H9 (cell line): ENCODE data around the gene TTC28. TPM values are rescaled to one million over a fixed set of nuclear protein-coding genes. Genes with fewer than 3 reads are reported as not detected.

ENCODE experiments used
- DNase-seq: peaks from one replicate; pipeline ENCODE4 v3.0.0-alpha.2; 2017
- H2AFZ ChIP-seq: one replicate; pipeline ENCODE4 v1.6.1; 2013; ENCODE audit warnings: mild to moderate bottlenecking, low read length, control low read depth, moderate library complexity
- H2AK5ac ChIP-seq: 2 replicates; pipeline ENCODE4 v1.6.1; 2013; ENCODE audit warnings: low read length, control low read depth, mixed read lengths; ENCODE audit not compliant: insufficient read length
- H2BK120ac ChIP-seq: one replicate; pipeline ENCODE4 v1.6.1; 2013; ENCODE audit warnings: low read depth, mild to moderate bottlenecking, low read length, control low read depth, inconsistent platforms; ENCODE audit not compliant: poor library complexity, severe bottlenecking
- H2BK12ac ChIP-seq: 2 replicates; pipeline ENCODE4 v1.6.1; 2013; ENCODE audit warnings: low read length, control low read depth, mixed read lengths, low read depth; ENCODE audit not compliant: insufficient read length
- H2BK15ac ChIP-seq: 2 replicates; pipeline ENCODE4 v1.6.1; 2013; ENCODE audit warnings: low read depth, low read length, control low read depth
- H2BK20ac ChIP-seq: one replicate; pipeline ENCODE4 v1.6.1; 2013; ENCODE audit warnings: low read depth, mild to moderate bottlenecking, low read length, control low read depth, inconsistent platforms; ENCODE audit not compliant: poor library complexity, severe bottlenecking
- H2BK5ac ChIP-seq: 2 replicates; pipeline ENCODE4 v1.6.1; 2013; ENCODE audit warnings: low read length, control low read depth, mixed read lengths; ENCODE audit not compliant: insufficient read length
- H3K14ac ChIP-seq: 2 replicates; pipeline ENCODE4 v1.6.1; 2013; ENCODE audit warnings: low read length, control low read depth; ENCODE audit not compliant: insufficient read depth
- H3K18ac ChIP-seq: 2 replicates; pipeline ENCODE4 v1.6.1; 2013; ENCODE audit warnings: low read depth, mild to moderate bottlenecking, mixed read lengths, low read length, control low read depth; ENCODE audit not compliant: insufficient read length
- H3K23ac ChIP-seq: 2 replicates; pipeline ENCODE4 v1.6.1; 2013; ENCODE audit warnings: low read length, control low read depth, mixed read lengths, low read depth; ENCODE audit not compliant: insufficient read length
- H3K23me2 ChIP-seq: 2 replicates; pipeline ENCODE4 v1.6.1; 2013; ENCODE audit warnings: low read depth, mild to moderate bottlenecking, mixed read lengths, low read length, control low read depth; ENCODE audit not compliant: insufficient read length, poor library complexity, severe bottlenecking
- H3K27ac ChIP-seq: 2 replicates; pipeline ENCODE4 v1.5.1; 2013; ENCODE audit warnings: low read length, control low read depth, mixed read lengths, low read depth; ENCODE audit not compliant: insufficient read length
- H3K27me3 ChIP-seq: 2 replicates; pipeline ENCODE4 v1.6.1; 2013; ENCODE audit warnings: low read length, control low read depth, inconsistent platforms; ENCODE audit not compliant: insufficient read depth
- H3K4ac ChIP-seq: 2 replicates; pipeline ENCODE4 v1.6.1; 2013; ENCODE audit warnings: low read depth, mild to moderate bottlenecking, control low read depth, inconsistent platforms, low read length, moderate library complexity
- H3K4me1 ChIP-seq: 2 replicates; pipeline ENCODE4 v1.6.1; 2013; ENCODE audit warnings: low read length, control low read depth, inconsistent platforms; ENCODE audit not compliant: insufficient read depth
- H3K4me2 ChIP-seq: 2 replicates; pipeline ENCODE4 v1.6.1; 2013; ENCODE audit warnings: low read length, control low read depth, mixed read lengths; ENCODE audit not compliant: insufficient read length, insufficient read depth
- H3K56ac ChIP-seq: 2 replicates; pipeline ENCODE4 v1.6.1; 2013; ENCODE audit warnings: low read depth, mild to moderate bottlenecking, mixed read lengths, low read length, control low read depth; ENCODE audit not compliant: insufficient read length
- H3K79me1 ChIP-seq: 2 replicates; pipeline ENCODE4 v1.6.1; 2013; ENCODE audit warnings: low read depth, mild to moderate bottlenecking, moderate library complexity, low read length, control low read depth, inconsistent platforms; ENCODE audit not compliant: insufficient read depth, poor library complexity, severe bottlenecking
- H3K79me2 ChIP-seq: 2 replicates; pipeline ENCODE4 v1.6.1; 2013; ENCODE audit warnings: low read length, control low read depth, inconsistent platforms; ENCODE audit not compliant: insufficient read depth
- H3K9ac ChIP-seq: 2 replicates; pipeline ENCODE4 v1.6.1; 2013; ENCODE audit warnings: low read length, control low read depth, mixed read lengths; ENCODE audit not compliant: insufficient read length; ENCODE audit errors: extremely low read depth
- H3K9me3 ChIP-seq: one replicate; pipeline ENCODE4 v1.6.1; 2013; ENCODE audit warnings: low read depth, low read length, inconsistent platforms; ENCODE audit not compliant: control insufficient read depth
- H3T11ph ChIP-seq: one replicate; pipeline ENCODE4 v1.6.1; 2013; ENCODE audit warnings: mild to moderate bottlenecking, low read length, control low read depth, inconsistent platforms
- H4K20me1 ChIP-seq: one replicate; pipeline ENCODE4 v1.6.1; 2013; ENCODE audit not compliant: control insufficient read depth, insufficient read length, insufficient read depth
- H4K5ac ChIP-seq: 2 replicates; pipeline ENCODE4 v1.6.1; 2013; ENCODE audit warnings: low read depth, mild to moderate bottlenecking, mixed read lengths, low read length, control low read depth; ENCODE audit not compliant: insufficient read length
- H4K8ac ChIP-seq: replicated peaks from 2 replicates; pipeline ENCODE4 v1.6.1; 2013; ENCODE audit warnings: low read length, control low read depth, mixed read lengths, low read depth; ENCODE audit not compliant: insufficient read length
- H4K91ac ChIP-seq: 2 replicates; pipeline ENCODE4 v1.6.1; 2013; ENCODE audit warnings: low read depth, mild to moderate bottlenecking, moderate library complexity, mixed read lengths, low read length, control low read depth; ENCODE audit not compliant: insufficient read length
- H3K27ac Mint-ChIP-seq, 3 experiments: 2 replicates in 2 of 3; 3 replicates in 1 of 3; pipeline ENCODE4 v1.8.0; 2020 to 2021; ENCODE audit warnings: mixed read lengths in 3 of 3, mild to moderate bottlenecking in 1 of 3, moderate library complexity in 1 of 3
- H3K27me3 Mint-ChIP-seq: 2 replicates; pipeline ENCODE4 v1.8.0; 2021; ENCODE audit warnings: low read depth, mild to moderate bottlenecking, moderate library complexity, mixed read lengths
- H3K36me3 Mint-ChIP-seq, 3 experiments: 2 replicates in 2 of 3; 3 replicates in 1 of 3; pipeline ENCODE4 v1.8.0; 2020 to 2021; ENCODE audit warnings: low read depth in 3 of 3, mixed read lengths in 3 of 3; ENCODE audit not compliant: insufficient read depth in 1 of 3
- H3K4me1 Mint-ChIP-seq, 2 experiments: 2 replicates each; pipeline ENCODE4 v1.8.0; 2020; ENCODE audit warnings: mixed read lengths in 2 of 2
- H3K4me3 Mint-ChIP-seq, 2 experiments: 2 replicates in 1 of 2; 3 replicates in 1 of 2; pipeline ENCODE4 v1.8.0; 2020 to 2021; ENCODE audit warnings: mild to moderate bottlenecking in 2 of 2, mixed read lengths in 2 of 2, moderate library complexity in 1 of 2
- H3K9me3 Mint-ChIP-seq, 2 experiments: 2 replicates in 1 of 2; 3 replicates in 1 of 2; pipeline ENCODE4 v1.8.0; 2020; ENCODE audit warnings: mild to moderate bottlenecking in 2 of 2, mixed read lengths in 2 of 2, moderate library complexity in 1 of 2
- WGBS: extraction: QIAGEN DNeasy Blood & Tissue Kit; methylation state at CpG from one replicate; pipeline ENCODE4 v1.1.7; 2013; ENCODE audit warnings: missing lambda C conversion rate, low lambda C conversion rate, mixed read lengths; ENCODE audit not compliant: insufficient read length; ENCODE audit errors: extremely low coverage; 5-methylcytosine and 5-hydroxymethylcytosine counted together
- total RNA-seq: library from RNA; stranded (reverse); gene quantifications from 2 replicates; pipeline ENCODE4 v1.2.1, GENCODE V29; 2021
- TF ChIP-seq, protein P1 (sequence below): fragments of 200-600 bp; sonication (generic); conservative IDR thresholded peaks from 3 replicates; pipeline ENCODE4 v1.8.0; 2021; ENCODE audit warnings: antibody characterized with exemption, mild to moderate bottlenecking

The TTC28 gene
- total RNA-seq, 1 experiment from 2014 or later: 13.6 TPM

DNA sequence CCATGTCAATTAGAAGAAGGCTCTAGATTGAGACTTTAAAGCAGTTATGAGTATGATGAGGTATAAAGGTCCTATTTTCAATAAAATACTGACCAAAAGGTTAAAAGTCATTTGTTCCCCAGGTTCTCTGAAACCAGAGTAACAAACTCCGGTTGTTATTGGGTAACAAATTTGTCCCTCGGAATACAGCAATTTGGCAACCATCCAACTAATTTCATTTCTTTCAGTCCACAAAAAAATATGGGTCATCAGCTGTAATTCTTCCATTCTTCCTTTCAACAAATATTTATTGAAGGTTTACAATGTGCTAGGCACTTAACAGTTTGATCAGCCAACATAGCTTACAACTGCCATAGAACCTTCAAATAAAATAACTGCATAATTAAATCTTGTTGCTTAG, 79.9 kb downstream of the TTC28 start:
- Histone ChIP-seq H2AK5ac (no peak overlapping the region), H3K23ac (no peak overlapping the region), H3K23me2 (no peaks in the 10 kb centered on the region), H3K27ac (no peak overlapping the region), H3K4me2 (no peak overlapping the region), H2BK5ac (no peak overlapping the region), H3K4ac (no peak overlapping the region), H3K14ac (no peak overlapping the region), H4K91ac (no peak overlapping the region), H4K20me1 (no peaks in the 10 kb centered on the region), H3K79me1 (no peaks in the 10 kb centered on the region), H3K4me1 (no peaks in the 10 kb centered on the region), H2BK12ac (no peak overlapping the region), H4K5ac (no peak overlapping the region), H3K18ac (no peak overlapping the region), H3K9me3 (no peaks in the 10 kb centered on the region), H3T11ph (no peak overlapping the region), H2BK15ac (no peak overlapping the region), H2BK20ac (no peak overlapping the region), H2AFZ (no peak overlapping the region), H2BK120ac (no peak overlapping the region), H3K56ac (no peak overlapping the region), H3K27me3 (no peaks in the 10 kb centered on the region), H3K79me2 (no peaks in the 10 kb centered on the region), H4K8ac (no peak overlapping the region), H3K9ac (no peak overlapping the region)
- Mint-ChIP-seq H3K4me3 (no peak overlapping the region), H3K4me1 (no peaks in the 10 kb centered on the region), H3K27ac (no peak overlapping the region), H3K9me3 (no peaks in the 10 kb centered on the region), H3K27me3 (no peaks in the 10 kb centered on the region), H3K36me3 (no peaks in the 10 kb centered on the region)
- no peak for DNase-seq
- TF ChIP-seq, protein P1, sequence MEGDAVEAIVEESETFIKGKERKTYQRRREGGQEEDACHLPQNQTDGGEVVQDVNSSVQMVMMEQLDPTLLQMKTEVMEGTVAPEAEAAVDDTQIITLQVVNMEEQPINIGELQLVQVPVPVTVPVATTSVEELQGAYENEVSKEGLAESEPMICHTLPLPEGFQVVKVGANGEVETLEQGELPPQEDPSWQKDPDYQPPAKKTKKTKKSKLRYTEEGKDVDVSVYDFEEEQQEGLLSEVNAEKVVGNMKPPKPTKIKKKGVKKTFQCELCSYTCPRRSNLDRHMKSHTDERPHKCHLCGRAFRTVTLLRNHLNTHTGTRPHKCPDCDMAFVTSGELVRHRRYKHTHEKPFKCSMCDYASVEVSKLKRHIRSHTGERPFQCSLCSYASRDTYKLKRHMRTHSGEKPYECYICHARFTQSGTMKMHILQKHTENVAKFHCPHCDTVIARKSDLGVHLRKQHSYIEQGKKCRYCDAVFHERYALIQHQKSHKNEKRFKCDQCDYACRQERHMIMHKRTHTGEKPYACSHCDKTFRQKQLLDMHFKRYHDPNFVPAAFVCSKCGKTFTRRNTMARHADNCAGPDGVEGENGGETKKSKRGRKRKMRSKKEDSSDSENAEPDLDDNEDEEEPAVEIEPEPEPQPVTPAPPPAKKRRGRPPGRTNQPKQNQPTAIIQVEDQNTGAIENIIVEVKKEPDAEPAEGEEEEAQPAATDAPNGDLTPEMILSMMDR: no peak
- no CpG with 5 or more reads among the region's 2 CpGs for WGBS
